GM12873 (cell line): Measurements from ENCODE around the gene CCR9.

Experiments
- TF ChIP-seq, protein P1 (sequence below): IDR thresholded peaks from 2 replicates; pipeline ENCODE4 v1.5.1; 2012; ENCODE audit warnings: low read depth, mild to moderate bottlenecking, moderate library complexity, low read length, control low read depth; ENCODE audit not compliant: insufficient read depth; ENCODE audit errors: missing control alignments

CCR9 gene

DNA sequence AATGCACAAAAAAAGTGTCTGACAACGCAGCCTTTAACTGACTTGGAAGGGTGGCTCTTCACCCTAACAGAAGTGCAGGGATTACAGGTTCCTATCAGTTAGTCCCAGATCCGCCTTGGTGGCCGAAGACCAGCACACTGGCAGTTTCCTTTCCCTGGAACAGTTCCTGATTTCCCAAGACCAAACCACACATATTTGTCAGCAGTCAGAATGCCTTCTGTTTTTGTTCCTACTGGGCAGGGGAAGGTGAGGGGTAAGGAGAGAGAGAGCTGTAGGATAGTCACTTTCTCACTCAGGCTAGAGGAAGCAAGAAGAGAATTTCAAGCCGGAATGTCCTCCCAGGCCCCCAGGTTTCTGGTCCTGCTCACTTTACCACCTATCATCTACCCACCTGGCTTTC is 66.1 kb downstream of the CCR9 start:
- TF ChIP-seq, protein P1, sequence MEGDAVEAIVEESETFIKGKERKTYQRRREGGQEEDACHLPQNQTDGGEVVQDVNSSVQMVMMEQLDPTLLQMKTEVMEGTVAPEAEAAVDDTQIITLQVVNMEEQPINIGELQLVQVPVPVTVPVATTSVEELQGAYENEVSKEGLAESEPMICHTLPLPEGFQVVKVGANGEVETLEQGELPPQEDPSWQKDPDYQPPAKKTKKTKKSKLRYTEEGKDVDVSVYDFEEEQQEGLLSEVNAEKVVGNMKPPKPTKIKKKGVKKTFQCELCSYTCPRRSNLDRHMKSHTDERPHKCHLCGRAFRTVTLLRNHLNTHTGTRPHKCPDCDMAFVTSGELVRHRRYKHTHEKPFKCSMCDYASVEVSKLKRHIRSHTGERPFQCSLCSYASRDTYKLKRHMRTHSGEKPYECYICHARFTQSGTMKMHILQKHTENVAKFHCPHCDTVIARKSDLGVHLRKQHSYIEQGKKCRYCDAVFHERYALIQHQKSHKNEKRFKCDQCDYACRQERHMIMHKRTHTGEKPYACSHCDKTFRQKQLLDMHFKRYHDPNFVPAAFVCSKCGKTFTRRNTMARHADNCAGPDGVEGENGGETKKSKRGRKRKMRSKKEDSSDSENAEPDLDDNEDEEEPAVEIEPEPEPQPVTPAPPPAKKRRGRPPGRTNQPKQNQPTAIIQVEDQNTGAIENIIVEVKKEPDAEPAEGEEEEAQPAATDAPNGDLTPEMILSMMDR = no peak
